ENCODE results near the gene ZCCHC4.
"Not testable (repeated sequence)": the region's sequence is repeated elsewhere in the genome, so short reads cannot be mapped to it uniquely, and the experiment has no call there.

ZCCHC4 gene

GRCh38 chr4:25328463-25328862 is 15.9 kb downstream of the ZCCHC4 start:
- DNase-seq, result not testable (repeated sequence)

- DNase-seq, result no peak
Observed at GRCh38 chr4:25330335-25330734, 17.8 kb downstream of the ZCCHC4 start.

GRCh38 chr4:25330905-25331808 is 18.6 kb downstream of the ZCCHC4 start:
- no peak for DNase-seq

GRCh38 chr4:25343671-25344070 is 31.1 kb downstream of the ZCCHC4 start:
- DNase-seq, result no peak

GRCh38 chr4:25345744-25346143 is 33.2 kb downstream of the ZCCHC4 start:
- DNase-seq, result no peak

- no peak for DNase-seq
Observed at GRCh38 chr4:25346913-25347312, 34.3 kb downstream of the ZCCHC4 start.

GRCh38 chr4:25347473-25347872 is 34.9 kb downstream of the ZCCHC4 start:
- DNase-seq, result no peak

GRCh38 chr4:25347971-25348370 is 35.4 kb downstream of the ZCCHC4 start:
- no peak for DNase-seq

GRCh38 chr4:25350561-25350960 is 38.0 kb downstream of the ZCCHC4 start:
- no peak for DNase-seq

GRCh38 chr4:25351777-25352416 is 39.3 kb downstream of the ZCCHC4 start:
- no peak for DNase-seq

GRCh38 chr4:25356068-25356467 is 43.5 kb downstream of the ZCCHC4 start:
- DNase-seq, result no peak

- no peak for DNase-seq
Observed at GRCh38 chr4:25358515-25359275, 46.1 kb downstream of the ZCCHC4 start.

- no peak for DNase-seq
Observed at GRCh38 chr4:25361253-25361652, 48.7 kb downstream of the ZCCHC4 start.

GRCh38 chr4:25367004-25367621 is 54.5 kb downstream of the ZCCHC4 start:
- peak; percentile 42 for DNase-seq

- no peak for DNase-seq
Observed at GRCh38 chr4:25367877-25368276, 55.3 kb downstream of the ZCCHC4 start.

GRCh38 chr4:25368315-25368714 is 55.7 kb downstream of the ZCCHC4 start:
- no peak for DNase-seq

GRCh38 chr4:25370242-25370641 is 57.7 kb downstream of the ZCCHC4 start:
- DNase-seq, result peak; percentile 52

GRCh38 chr4:25372549-25372948 is 60.0 kb downstream of the ZCCHC4 start:
- DNase-seq, result not testable (repeated sequence)

GRCh38 chr4:25376754-25377571 is 64.4 kb downstream of the ZCCHC4 start, which contains the start of gene ANAPC4:
Gene ANAPC4, plus strand, starts transcription at chr4:25377263. Its CDS starts 165 bp downstream, at chr4:25377428.
- DNase-seq, result peak; percentile 69

- DNase-seq, result no peak
Observed at GRCh38 chr4:25377572-25378436, 65.2 kb downstream of the ZCCHC4 start.

GRCh38 chr4:25378437-25378743 is 65.8 kb downstream of the ZCCHC4 start:
- no peak for DNase-seq

All from NCI-H1105 treated with DMSO at 0.1 percent for 48 hours (cell line).